GM12874 (cell line): ENCODE results near the gene NR1H2.
A peak's percentile ranks its signal among the peaks of the same experiment; 100 is the strongest.

Source experiments
- TF ChIP-seq, protein P1 (sequence below): IDR thresholded peaks from 2 replicates; pipeline ENCODE4 v1.5.1; 2011; ENCODE audit warnings: low read depth, mild to moderate bottlenecking, control low read depth, low read length, moderate library complexity; ENCODE audit not compliant: insufficient read depth

The NR1H2 gene

DNA sequence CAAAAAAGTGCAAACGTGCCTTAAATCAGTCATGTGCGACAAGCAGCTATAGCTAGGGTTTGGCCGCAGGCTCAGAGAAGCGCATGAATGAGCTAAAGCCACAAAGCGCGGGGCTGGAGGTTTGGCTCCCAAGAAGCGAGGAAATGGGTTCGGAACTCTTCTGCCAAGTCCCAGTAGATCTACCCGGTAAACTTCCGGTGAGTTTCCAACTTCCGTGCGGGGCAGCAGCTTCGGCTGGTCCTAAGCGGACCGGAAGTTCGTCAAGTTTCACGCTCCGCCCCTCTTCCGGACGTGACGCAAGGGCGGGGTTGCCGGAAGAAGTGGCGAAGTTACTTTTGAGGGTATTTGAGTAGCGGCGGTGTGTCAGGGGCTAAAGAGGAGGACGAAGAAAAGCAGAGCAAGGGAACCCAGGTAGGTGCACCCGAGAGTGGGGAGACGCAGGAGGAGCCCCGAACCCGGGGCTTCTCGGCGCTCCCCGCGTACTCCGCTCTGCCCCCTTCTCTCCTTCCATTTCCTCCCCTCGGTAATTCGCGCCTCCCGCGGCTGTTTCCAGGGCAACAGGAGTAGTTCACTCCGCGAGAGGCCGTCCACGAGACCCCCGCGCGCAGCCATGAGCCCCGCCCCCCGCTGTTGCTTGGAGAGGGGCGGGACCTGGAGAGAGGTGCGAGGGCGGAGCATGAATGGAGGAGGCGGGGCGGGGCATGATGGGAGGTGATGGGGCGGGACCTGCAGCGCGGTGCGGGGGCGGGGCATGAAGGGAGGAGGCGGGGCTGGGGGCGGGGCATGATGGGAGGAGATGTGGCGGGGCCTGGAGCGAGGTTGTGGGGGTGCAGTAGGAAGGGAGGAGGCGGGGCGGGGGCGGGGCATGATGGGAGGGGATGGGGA is at the start of gene NR1H2:
NR1H2 (plus strand) TSS at position 292 of the 885 bp plus-strand sequence. CDS start 1,149 bp downstream, outside the sequence.
- TF ChIP-seq, protein P1, sequence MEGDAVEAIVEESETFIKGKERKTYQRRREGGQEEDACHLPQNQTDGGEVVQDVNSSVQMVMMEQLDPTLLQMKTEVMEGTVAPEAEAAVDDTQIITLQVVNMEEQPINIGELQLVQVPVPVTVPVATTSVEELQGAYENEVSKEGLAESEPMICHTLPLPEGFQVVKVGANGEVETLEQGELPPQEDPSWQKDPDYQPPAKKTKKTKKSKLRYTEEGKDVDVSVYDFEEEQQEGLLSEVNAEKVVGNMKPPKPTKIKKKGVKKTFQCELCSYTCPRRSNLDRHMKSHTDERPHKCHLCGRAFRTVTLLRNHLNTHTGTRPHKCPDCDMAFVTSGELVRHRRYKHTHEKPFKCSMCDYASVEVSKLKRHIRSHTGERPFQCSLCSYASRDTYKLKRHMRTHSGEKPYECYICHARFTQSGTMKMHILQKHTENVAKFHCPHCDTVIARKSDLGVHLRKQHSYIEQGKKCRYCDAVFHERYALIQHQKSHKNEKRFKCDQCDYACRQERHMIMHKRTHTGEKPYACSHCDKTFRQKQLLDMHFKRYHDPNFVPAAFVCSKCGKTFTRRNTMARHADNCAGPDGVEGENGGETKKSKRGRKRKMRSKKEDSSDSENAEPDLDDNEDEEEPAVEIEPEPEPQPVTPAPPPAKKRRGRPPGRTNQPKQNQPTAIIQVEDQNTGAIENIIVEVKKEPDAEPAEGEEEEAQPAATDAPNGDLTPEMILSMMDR = no peak

DNA sequence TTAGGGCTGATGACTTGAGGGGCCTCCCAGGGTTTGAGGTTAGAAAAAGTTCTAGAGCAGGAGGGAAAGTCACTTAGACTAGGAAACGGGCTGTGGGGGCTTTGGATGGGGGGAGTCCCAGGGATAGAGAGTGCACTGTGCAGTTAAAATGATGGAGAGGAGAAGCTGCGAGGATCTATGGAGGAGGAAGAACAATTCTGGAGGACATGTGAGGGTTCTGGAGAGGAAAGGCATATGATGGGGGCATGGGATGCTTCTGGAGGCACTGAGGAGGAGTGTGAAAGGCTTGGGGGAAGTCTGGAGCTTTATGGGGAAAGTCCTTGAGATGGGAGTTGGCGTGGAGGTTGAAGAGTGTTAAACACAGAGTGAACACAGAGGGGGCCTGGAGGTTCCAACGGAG is 49.2 kb upstream of the NR1H2 start:
- TF ChIP-seq, protein P1 = no peak

DNA sequence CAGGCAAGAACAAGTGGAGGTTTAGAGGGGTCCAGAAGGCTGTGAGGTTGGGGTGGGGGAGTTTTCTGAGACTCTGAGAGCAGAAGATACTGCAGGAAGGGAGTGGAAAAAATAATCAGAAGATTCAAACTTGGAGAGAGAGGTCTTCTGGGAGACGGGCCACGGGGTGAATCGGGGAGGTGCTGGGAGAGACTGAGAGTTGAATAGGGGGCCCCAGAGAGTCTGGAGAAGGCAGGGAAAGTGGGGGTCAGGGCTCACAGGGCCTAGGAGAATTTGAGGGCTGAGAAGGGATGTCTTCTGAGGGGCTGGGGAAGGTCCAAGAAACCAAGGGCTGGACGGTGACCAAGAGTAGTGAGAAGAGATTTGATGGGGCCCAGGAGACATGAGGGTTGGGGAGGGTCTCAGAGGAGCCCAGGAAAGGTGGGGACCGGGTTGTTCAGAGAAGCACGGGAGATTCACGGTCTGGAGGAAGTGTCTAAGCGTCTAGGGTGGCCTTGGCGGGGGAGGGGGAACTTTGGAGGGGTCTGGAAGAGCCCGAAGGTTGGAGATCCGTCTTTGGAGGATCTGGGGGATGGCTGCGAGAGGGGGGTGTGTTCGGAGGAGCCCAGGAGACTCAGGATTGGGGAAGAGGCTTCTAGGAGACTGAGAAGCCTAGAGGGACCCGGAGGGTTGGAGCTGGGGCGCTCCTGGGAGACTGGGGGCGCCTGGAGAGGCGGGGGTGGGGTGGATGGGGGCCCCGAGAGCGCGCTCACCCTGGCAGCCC is 48.6 kb upstream of the NR1H2 start:
- TF ChIP-seq, protein P1 = no peak

GRCh38 chr19:50328224-50328872 is 47.9 kb upstream of the NR1H2 start:
- TF ChIP-seq, protein P1 = peak; percentile 27

DNA sequence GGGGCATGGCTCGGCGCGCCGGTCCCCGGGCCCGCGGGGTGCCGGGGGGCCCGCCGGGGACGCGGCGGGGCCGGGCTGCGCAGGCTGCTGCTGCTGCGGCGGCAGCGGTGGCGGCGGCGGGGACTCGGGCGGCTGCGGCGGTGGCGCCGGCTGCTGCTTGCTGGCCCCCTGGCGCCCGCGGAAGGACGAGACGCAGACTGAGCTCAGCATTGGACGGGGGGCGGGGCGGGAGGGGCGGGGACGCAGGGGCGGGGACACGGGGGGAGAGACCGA is 47.4 kb upstream of the NR1H2 start:
- TF ChIP-seq, protein P1 = no peak

- TF ChIP-seq, protein P1 = no peak
These were observed 46.9 kb upstream of the NR1H2 start, which contains the start of gene KCNC3 for GRCh38 chr19:50329146-50329925. Gene KCNC3 (minus strand): TSS chr19:50329377. CDS start chr19:50329082, 295 bp downstream.
